Measurements from ENCODE around the gene FIS1.

DNA sequence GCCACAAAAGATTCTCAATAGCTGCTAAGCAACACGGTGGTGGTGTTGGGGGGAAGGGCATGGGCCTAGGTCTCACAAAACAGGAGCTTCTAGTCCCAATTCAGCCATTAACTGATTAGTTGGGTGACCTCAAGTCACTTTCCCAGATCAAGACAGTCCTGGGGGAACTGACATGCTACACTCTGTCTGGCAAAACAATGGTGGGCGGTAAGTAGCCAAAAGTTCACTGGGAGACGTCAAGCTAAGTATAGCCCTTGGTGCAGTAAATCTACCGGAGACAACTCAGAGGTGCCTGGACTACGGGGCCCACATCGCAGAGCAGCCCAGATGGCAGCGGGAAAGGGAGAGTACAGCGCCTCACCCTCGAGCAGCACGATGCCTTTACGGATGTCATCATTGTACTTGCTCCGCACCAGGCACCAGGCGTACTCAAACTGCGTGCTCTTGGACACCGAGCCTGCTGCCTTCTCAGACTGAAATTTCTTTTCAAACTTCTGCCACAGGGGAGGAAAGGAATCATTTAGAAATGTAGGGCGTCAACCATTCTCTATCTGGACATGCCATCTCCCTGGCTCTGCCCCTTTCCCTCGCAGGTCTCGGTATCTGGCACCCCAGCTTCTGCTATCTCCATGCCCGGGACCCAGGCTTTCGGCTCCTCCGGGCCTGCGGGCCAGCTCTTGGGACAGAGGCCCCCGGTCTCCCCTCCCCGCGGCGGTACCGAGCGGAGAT is 1.1 kb downstream of the FIS1 start:
- TF ChIP-seq CTCF (IDR thresholded peaks at IDR 0.05) = no peak
- TF ChIP-seq POLR2A (IDR thresholded peaks at IDR 0.05) = no peak
- no peak for TF ChIP-seq EP300 (IDR thresholded peaks at IDR 0.05)
